BLaER1 treated with 17β-estradiol and CSF1 and Interleukin-3, amounts not matched to agents 10 nM and 100 nM (cell line): ENCODE measurements around the gene UGP2.

Source experiments
- H3K27ac ChIP-seq, 11 experiments: shearing (Covaris generic); formaldehyde crosslinking; 2 replicates each; pipeline ENCODE4 v1.8.1; 2022
- H3K27me3 ChIP-seq, 11 experiments: shearing (Covaris generic); formaldehyde crosslinking; 2 replicates each; pipeline ENCODE4 v1.8.1; 2022
- H3K36me3 ChIP-seq, 11 experiments: shearing (Covaris generic); formaldehyde crosslinking; 2 replicates each; pipeline ENCODE4 v1.8.1; 2022
- H3K4me1 ChIP-seq, 10 experiments: shearing (Covaris generic); formaldehyde crosslinking; 2 replicates each; pipeline ENCODE4 v1.8.1; 2022
- H3K4me2 ChIP-seq, 11 experiments: shearing (Covaris generic); formaldehyde crosslinking; 2 replicates each; pipeline ENCODE4 v1.8.1; 2022
- H3K4me3 ChIP-seq, 10 experiments: shearing (Covaris generic); formaldehyde crosslinking; 2 replicates each; pipeline ENCODE4 v1.8.1; 2022
- H3K9ac ChIP-seq, 11 experiments: shearing (Covaris generic); formaldehyde crosslinking; 2 replicates each; pipeline ENCODE4 v1.8.1; 2022
- H3K9me3 ChIP-seq, 11 experiments: shearing (Covaris generic); formaldehyde crosslinking; replicated peaks in 1 of 11; 2 replicates each; pipeline ENCODE4 v1.8.1; 2022
- H4K20me1 ChIP-seq, 11 experiments: shearing (Covaris generic); formaldehyde crosslinking; 2 replicates each; pipeline ENCODE4 v1.8.1; 2022
- Cebpa-rat ChIP-seq, 11 experiments: shearing (Covaris generic); IDR thresholded peaks; 2 replicates each; pipeline ENCODE4 v1.8.1; 2022

The UGP2 gene

DNA sequence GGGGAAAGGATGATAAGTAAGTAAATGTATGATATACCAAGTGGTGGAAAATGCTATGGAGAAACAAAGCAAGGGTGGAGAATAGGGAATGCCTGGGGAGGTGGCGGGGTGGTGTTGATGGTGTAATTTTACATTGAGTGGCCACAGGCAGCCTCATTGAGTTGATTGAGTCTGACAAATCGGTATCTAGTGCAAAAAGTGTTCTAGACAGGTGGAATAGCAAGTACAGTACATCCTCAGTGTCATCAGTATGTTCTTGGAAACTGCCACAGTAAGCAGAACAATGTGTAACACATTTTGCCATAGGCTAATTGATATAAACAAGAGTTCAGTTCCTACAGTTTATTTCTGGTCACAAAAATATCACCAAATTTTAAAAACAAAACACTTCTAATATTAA lies 46.4 kb downstream of the UGP2 start:
- Histone ChIP-seq H4K20me1 (peaks cover 0 to 41% (median 9%) of the 10 kb centered on the region in 11 experiments; a peak in 8 of 22 replicates), H3K27ac (no peak overlapping the region), H3K27me3 (no peaks in the 10 kb centered on the region), H3K4me3 (no peak overlapping the region), H3K9me3 (no peaks in the 10 kb centered on the region), H3K9ac (no peak overlapping the region), H3K4me1 (no peaks in the 10 kb centered on the region), H3K4me2 (no peak overlapping the region), H3K36me3 (peaks cover 82 to 100% (median 98%) of the 10 kb centered on the region in 11 experiments)
- TF ChIP-seq Cebpa-rat (IDR thresholded peaks at IDR 0.05) = no peak

DNA sequence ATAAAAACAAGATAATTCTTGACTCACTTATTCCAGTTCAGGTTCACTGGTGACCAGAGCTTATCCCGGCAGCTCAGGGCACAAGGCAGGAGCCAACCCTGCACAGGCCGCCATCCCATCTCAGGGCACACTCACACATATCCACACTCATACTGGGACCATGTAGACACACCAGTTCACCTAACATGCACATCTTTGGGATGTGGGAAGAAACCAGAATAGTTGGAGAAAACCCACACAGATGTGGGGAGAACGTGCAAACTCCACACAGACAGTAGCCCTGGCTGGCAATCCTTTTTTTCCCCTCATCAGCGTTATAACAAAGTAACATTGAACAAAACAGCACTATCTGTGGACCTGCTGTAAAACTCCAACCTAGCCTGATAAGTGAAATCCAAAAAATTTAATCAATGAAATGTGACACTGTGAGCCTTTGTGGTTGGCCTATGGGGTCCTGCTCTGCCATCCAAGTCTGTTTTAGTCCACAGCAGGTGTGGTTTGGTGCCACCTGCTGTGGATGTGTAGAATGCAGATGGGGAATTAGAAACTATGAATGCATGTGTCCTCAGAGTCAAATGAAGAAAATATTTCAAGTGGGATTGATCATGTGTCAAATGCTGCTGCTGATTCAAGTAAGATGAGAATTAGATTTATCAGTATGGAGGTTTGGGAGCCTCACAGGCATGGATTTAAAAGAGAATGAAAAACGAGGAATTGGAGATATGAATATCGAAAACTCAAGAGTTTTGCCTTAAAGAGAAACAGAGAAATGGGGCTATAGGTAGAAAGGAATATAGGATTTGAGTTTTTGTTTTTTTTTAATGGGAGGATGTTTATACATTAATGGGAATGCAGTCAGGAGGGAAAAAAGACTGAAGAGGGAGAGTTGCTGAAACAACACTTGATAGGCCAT lies 47.0 kb downstream of the UGP2 start:
- Histone ChIP-seq H3K4me2 (no peak overlapping the region), H3K9ac (no peak overlapping the region), H3K4me1 (no peaks in the 10 kb centered on the region), H3K9me3 (no peaks in the 10 kb centered on the region), H3K27me3 (no peaks in the 10 kb centered on the region), H3K4me3 (no peak overlapping the region), H3K27ac (no peak overlapping the region), H3K36me3 (peaks cover 82 to 100% (median 98%) of the 10 kb centered on the region in 11 experiments), H4K20me1 (peaks cover 0 to 35% (median 5%) of the 10 kb centered on the region in 11 experiments; a peak in 8 of 22 replicates)
- TF ChIP-seq Cebpa-rat (IDR thresholded peaks at IDR 0.05) = no peak

DNA sequence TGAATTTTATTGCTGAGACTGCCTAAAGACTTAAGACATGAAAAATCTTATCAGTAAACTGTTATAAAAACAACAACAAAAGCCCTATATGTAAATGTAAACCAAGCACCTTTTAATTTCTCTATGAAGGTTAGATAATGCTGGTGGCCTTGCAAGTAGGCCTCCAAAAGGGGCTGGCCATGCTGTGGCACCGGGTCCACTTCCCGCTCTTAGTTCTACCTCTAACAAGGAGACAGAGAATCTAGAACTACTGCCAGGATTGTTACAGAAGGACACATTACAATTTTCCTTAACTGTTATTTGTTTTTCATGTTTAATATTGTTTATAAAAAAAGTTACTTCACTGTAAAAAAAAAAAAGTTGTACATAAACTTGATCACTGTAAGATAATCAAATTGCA lies 49.0 kb downstream of the UGP2 start:
- Histone ChIP-seq H3K36me3 (peaks cover 80 to 100% (median 93%) of the 10 kb centered on the region in 11 experiments), H3K27me3 (no peaks in the 10 kb centered on the region), H3K9me3 (no peaks in the 10 kb centered on the region), H3K27ac (no peak overlapping the region), H3K4me1 (no peaks in the 10 kb centered on the region), H4K20me1 (peaks cover 0 to 31% (median 4%) of the 10 kb centered on the region in 11 experiments; a peak in 8 of 22 replicates), H3K9ac (no peak overlapping the region), H3K4me2 (no peak overlapping the region), H3K4me3 (no peak overlapping the region)
- TF ChIP-seq Cebpa-rat (IDR thresholded peaks at IDR 0.05) = no peak

DNA sequence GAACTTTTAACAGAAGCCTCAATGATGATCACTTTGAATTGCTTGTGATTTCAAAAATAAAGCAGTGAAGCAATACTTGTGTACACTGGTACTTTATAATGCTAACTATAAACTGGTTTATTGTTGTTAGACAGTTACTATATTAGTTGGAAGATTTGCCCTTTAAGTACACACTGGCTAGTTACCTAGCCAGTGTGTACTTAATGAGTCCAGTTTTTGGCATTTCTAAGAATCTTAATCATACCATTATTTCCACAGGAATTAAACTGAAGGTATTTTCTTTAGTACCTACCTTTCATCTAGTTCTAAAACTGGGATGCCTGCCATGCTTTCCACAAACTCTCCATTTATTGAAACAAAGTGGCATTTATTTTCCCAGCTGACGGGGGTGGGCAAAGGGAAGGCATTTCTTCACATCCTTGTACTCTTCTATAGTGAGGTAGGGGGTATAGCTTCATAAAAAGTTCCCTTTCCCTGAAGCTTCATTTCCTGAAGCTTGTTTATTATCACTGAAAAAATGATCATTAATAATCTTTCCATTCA lies 49.9 kb downstream of the UGP2 start:
- Histone ChIP-seq H3K9me3 (no peaks in the 10 kb centered on the region), H3K27ac (no peak overlapping the region), H3K9ac (no peak overlapping the region), H3K4me2 (no peak overlapping the region), H3K27me3 (no peaks in the 10 kb centered on the region), H3K4me1 (no peaks in the 10 kb centered on the region), H3K4me3 (no peak overlapping the region), H4K20me1 (peaks cover 0 to 30% (median 4%) of the 10 kb centered on the region in 11 experiments; a peak in 8 of 22 replicates), H3K36me3 (peaks cover 79 to 100% (median 94%) of the 10 kb centered on the region in 11 experiments)
- no peak for TF ChIP-seq Cebpa-rat (IDR thresholded peaks at IDR 0.05)

DNA sequence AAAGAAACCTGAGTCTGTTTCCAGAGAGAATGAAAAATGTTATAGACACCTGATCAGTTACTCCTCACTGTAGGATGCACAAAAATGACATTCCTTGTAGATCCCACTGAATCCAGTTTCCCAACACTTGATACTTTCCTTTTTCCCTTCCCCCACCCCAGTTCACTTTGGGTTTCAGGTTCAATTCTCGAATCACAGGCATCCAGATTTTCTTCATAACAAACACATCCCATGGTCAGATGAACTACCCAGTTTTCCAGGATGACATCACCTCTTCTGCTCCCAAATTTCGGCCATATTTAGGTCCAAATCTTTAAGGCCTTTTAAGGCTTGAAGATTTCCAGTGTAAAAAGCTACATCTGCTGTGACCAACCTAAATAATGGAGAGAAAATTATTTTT lies 51.5 kb downstream of the UGP2 start:
- no peaks in the 10 kb centered on the region for H3K9me3 ChIP-seq
- H3K4me3 ChIP-seq = no peak overlapping the region
- peaks cover 75 to 100% (median 93%) of the 10 kb centered on the region in 11 experiments for H3K36me3 ChIP-seq
- no peak overlapping the region for H3K27ac ChIP-seq
- H3K9ac ChIP-seq = no peak overlapping the region
- no peaks in the 10 kb centered on the region for H3K27me3 ChIP-seq
- no peak for TF ChIP-seq Cebpa-rat (IDR thresholded peaks at IDR 0.05)
- no peak overlapping the region for H3K4me2 ChIP-seq
- H3K4me1 ChIP-seq = no peaks in the 10 kb centered on the region
- H4K20me1 ChIP-seq = peaks cover 0 to 23% (median 4%) of the 10 kb centered on the region in 11 experiments; a peak in 7 of 22 replicates

DNA sequence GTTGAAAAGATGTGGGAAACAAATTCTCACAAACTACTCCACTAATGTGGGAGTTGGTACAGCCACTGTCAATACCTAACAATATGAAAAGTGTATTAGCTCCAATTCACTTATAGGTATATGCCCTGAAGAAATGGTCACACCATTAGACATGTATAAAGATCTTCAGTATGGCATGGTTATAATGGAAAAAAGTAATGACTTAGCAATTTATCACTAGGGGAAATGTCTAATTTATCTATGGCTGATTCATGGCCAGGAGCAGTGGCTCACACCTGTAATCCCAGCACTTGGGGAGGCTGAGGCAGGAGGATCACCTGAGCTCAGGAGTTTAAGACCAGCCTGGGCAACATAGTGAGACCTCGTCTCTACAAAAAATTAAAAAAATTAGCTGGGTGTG lies 52.5 kb downstream of the UGP2 start:
- H3K27me3 ChIP-seq = no peaks in the 10 kb centered on the region
- no peaks in the 10 kb centered on the region for H3K9me3 ChIP-seq
- peaks cover 73 to 100% (median 96%) of the 10 kb centered on the region in 11 experiments for H3K36me3 ChIP-seq
- H4K20me1 ChIP-seq = peaks cover 0 to 16% (median 0%) of the 10 kb centered on the region in 11 experiments; a peak in 6 of 22 replicates
- no peak overlapping the region for H3K27ac ChIP-seq
- H3K4me3 ChIP-seq = no peak overlapping the region
- TF ChIP-seq Cebpa-rat (IDR thresholded peaks at IDR 0.05) = no peak
- H3K4me2 ChIP-seq = no peak overlapping the region
- H3K4me1 ChIP-seq = no peaks in the 10 kb centered on the region
- H3K9ac ChIP-seq = no peak overlapping the region

DNA sequence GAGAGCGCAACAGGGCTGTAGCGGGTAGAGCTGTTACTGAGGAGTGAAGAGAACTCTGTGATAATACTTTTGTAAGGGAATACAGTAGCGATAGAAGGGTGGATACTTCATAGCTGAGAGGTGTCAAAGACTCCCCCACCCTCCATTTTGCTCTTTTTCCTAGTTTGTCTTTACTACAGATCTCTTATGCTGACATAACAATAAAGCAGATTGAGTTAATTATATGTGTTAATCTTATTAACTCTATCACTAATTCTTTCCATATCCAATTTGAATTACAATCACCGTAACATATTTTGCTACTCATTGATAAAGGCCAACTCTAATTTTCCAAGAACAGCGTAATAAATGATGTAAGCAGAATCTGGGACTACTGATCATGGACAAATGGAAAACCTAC lies 57.1 kb downstream of the UGP2 start:
- Histone ChIP-seq H3K4me3 (no peak overlapping the region), H4K20me1 (peaks cover 0 to 7% (median 0%) of the 10 kb centered on the region in 11 experiments; a peak in 2 of 22 replicates), H3K9ac (no peak overlapping the region), H3K9me3 (peaks cover 4 to 17% (median 13%) of the 10 kb centered on the region in 11 experiments; a peak in 13 of 22 replicates), H3K4me1 (no peaks in the 10 kb centered on the region), H3K27ac (no peak overlapping the region), H3K4me2 (no peak overlapping the region), H3K36me3 (peaks cover 54 to 98% (median 91%) of the 10 kb centered on the region in 11 experiments), H3K27me3 (no peaks in the 10 kb centered on the region)
- no peak for TF ChIP-seq Cebpa-rat (IDR thresholded peaks at IDR 0.05)

DNA sequence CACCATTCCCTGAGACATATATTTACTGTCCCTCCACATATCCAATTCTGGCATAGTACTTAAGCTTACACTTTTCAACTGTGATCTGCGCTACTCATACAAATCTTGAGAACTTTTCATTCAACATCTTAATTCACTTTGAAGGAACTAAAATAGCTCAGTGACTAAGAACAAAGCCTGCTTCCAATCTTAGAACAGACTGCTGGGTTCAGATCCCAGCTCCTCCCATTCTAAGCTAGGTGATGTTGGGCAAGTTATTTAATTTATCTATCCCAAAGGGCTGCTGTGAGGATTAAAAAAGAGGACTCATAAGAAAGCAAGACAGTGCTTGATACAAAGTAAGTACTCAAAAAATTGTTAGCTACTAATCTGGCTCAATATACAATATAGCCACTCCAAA lies 57.9 kb downstream of the UGP2 start:
- Histone ChIP-seq H3K36me3 (peaks cover 53 to 98% (median 83%) of the 10 kb centered on the region in 11 experiments), H3K27ac (no peak overlapping the region)

DNA sequence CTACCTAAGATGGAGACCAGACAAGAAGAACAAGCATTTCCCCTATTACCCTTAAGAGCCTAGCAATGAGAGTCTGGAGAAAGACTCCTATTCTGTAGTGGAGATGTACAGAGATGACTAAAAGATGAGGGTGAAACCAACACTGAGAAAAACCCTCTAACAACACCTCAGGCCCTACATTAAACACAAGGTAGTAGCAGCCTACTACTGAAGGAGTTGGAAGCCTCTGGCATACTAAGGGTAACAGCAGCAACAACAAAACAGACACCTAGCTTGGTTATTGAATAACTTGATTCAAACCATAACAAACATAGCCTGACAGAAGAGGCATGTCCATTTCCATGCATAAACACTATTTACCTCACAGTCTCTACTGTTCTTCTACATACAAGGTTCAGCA lies 60.5 kb downstream of the UGP2 start:
- no peak for TF ChIP-seq Cebpa-rat (IDR thresholded peaks at IDR 0.05)
- Histone ChIP-seq H3K4me1 (no peaks in the 10 kb centered on the region), H3K9ac (no peak overlapping the region), H3K4me3 (no peak overlapping the region), H3K4me2 (no peak overlapping the region), H3K27ac (no peak overlapping the region), H3K27me3 (no peaks in the 10 kb centered on the region), H3K36me3 (peaks cover 50 to 98% (median 80%) of the 10 kb centered on the region in 11 experiments), H3K9me3 (peaks cover 8 to 21% (median 15%) of the 10 kb centered on the region in 11 experiments; a peak in 16 of 22 replicates), H4K20me1 (no peaks in the 10 kb centered on the region)

More for the DNA sequence above, 57.9 kb downstream of the UGP2 start:
- Histone ChIP-seq H3K4me2 (no peak overlapping the region), H3K9me3 (peaks cover 4 to 17% (median 13%) of the 10 kb centered on the region in 11 experiments; a peak in 13 of 22 replicates), H3K4me1 (no peaks in the 10 kb centered on the region), H3K27me3 (no peaks in the 10 kb centered on the region), H3K4me3 (no peak overlapping the region), H3K9ac (no peak overlapping the region), H4K20me1 (peaks cover 0 to 7% (median 0%) of the 10 kb centered on the region in 11 experiments; a peak in 2 of 22 replicates)
- no peak for TF ChIP-seq Cebpa-rat (IDR thresholded peaks at IDR 0.05)
